ENCODE results near the gene FAS.

GRCh38 chr10:88949912-88950837 lies 40.4 kb upstream of the FAS start:
- TF ChIP-seq POLR2A (IDR thresholded peaks at IDR 0.05) (no peak), CTCF (IDR thresholded peaks at IDR 0.05) (no peak), POLR2AphosphoS5 (IDR thresholded peaks at IDR 0.05) (no peak)

Measured in suprapubic skin (tissue), 4 donors.